Measurements from ENCODE around the gene DUSP28. TPM values are rescaled to one million over a fixed set of nuclear protein-coding genes. Genes with fewer than 3 reads are reported as not detected.

DUSP28 gene
- total RNA-seq, 4 donors from 2014 or later = 3.3 to 5.5 (median 4.7) TPM

DNA sequence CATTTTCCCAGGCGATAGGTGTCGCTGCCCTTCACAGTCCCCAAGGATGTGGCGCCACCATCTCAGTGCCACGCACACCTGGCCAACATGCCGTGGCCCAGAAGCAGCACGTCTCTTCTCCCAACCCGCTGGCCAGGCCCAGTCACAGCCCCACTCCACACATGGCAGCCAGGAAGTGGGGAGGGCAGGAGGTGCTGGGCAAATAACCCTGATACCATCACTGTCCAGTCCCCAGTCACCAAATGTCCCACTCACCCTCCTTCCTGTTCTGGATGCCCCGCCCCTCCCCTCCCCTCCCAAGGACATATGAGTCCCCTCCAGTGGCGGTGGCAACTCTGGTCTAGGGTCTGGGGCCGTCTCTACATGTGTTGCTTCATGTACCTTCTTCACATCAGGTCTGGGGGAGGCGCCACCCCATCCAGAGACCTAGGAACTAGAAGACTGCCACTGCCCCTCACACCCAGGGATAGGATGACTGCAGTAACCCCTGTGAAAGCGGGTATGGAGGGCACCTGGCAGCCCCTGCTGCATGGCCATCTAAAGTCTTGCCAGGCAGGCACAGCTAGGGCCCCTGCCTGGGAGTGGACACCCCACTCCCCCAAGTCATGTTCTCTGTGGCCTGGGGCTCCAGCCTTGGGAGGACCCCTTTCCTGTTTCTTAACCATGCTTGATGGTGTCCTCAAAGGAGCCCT lies 19.1 kb downstream of the DUSP28 start:
- no peak for TF ChIP-seq CTCF (IDR thresholded peaks at IDR 0.05)
- peak; percentile 1 for ATAC-seq (ENCODE audit: low FRiP score)
- no peak for DNase-seq (ENCODE audit: low spot score)

DNA sequence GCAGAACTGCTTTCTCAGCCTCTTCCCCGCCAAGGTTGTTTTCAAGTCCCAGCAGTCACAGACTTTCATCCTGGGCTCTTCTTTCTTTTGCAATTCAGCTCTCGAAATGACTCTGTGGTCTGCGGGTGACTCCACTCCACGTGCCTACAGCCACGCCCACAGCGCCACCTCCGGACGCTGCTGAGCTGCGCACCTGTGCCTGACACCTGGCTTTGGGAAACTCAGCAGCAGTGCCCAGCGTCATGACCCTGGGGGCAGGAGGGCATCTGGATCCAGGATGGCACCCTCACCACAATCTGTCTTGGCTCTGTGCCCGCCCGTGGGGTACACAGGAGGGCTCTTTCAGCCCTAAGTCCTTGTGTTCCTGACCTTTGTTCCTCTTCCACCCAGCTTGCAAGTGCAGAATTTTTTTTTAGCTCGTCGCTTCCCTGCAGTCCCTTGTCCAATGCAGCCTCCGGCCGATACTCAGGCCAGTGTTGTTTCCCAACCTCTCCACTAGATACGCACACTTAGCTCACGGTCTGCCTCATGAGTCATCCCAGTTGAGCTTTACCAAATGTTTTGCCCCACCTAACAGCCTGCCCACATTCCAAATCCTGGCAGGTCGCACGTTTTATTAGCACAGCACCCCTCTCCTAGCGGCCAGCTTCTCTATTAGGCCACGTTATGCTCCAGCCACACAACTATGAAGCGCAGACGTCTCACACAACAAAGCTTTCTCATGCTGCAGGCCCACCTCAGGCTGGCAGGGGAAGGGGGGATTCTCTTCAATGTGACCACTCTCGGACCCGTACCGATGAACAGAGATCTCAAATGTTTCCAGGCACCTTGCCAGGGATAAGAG lies 19.8 kb downstream of the DUSP28 start:
- DNase-seq (ENCODE audit: low spot score) = peak; percentile 32
- no peak for TF ChIP-seq CTCF (IDR thresholded peaks at IDR 0.05)

DNA sequence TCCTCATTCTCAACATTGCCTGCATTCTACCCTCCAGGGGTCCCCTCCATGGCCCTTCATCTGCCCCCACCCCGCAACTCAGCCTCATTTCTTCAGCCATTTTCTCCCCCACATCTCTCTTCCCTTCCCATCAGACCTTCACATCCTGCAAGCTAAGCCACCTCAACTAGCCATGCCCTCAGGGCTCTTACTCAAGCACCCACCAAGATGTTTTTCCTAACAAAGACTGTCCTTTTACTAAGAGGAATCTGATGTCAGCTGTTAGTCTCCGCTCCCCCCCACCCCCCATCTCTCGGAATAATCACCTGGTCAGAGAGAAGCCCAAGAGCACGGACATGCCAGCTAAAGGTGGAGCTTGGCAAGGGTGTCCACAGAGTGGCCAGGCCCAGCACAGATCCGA lies 21.7 kb downstream of the DUSP28 start:
- ATAC-seq (ENCODE audit: low FRiP score) (no peak), DNase-seq (ENCODE audit: low spot score) (no peak)
- TF ChIP-seq CTCF (IDR thresholded peaks at IDR 0.05) = no peak

More for the DNA sequence above, 19.8 kb downstream of the DUSP28 start:
- peak; percentile 94 for ATAC-seq (ENCODE audit: low FRiP score)

GRCh38 chr2:240582781-240583180 lies 22.6 kb downstream of the DUSP28 start:
- TF ChIP-seq CTCF (IDR thresholded peaks at IDR 0.05) = no peak
- ATAC-seq (ENCODE audit: low FRiP score) = no peak
- DNase-seq (ENCODE audit: low spot score) = no peak

DNA sequence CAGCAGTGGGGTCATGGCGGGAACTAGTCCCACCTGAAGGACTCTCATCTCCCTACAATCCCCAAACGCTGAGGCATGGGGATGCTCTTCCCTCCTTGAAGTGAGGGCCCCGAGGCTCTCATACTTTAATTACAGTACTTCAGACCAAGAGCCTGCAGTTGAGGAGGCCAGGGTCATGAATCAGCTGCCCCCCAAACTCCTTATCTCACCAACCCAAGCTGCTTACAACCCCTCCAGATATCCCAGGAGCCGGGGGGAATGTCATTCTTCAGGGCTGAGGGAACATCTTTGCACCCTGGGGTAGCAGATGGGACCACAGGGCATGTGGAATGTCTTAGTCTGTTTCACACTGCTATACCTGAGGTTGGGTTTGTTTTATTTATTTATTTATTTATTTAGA lies 23.6 kb downstream of the DUSP28 start:
- no peak for DNase-seq (ENCODE audit: low spot score)
- no peak for TF ChIP-seq CTCF (IDR thresholded peaks at IDR 0.05)
- no peak for ATAC-seq (ENCODE audit: low FRiP score)

DNA sequence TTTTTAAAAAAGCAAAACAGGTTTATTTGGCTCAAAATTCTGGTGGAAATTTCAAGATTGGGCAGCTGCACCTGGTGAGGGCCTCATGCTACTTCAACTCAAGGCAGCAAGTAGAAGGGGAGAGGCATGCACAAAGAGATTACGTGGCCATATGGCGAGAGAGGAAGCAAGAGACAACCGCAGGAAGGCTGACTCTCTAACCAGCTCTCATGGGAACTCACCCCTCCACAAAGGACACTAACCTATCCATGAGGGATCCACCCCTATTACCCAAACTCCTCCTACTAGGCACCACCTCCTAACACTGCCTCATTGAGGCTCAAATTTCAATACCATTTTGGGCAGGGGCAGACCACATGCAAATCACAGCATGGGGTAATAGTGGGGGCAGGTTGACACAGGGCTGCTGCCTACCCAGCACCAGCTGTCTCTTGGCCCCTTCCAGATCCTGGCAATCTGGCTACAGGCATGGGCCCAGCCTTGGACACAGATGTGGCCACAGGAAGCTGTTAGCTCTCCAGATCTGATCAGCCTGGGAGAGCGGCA lies 24.4 kb downstream of the DUSP28 start:
- no peak for TF ChIP-seq CTCF (IDR thresholded peaks at IDR 0.05)
- DNase-seq (ENCODE audit: low spot score) = no peak
- no peak for ATAC-seq (ENCODE audit: low FRiP score)
